CD14-positive monocyte (primary cell): ENCODE results near the gene HOXA11. TPM values are rescaled to one million over a fixed set of nuclear protein-coding genes. Genes with fewer than 3 reads are reported as not detected.
A peak's percentile ranks its signal among the peaks of the same experiment; 100 is the strongest.

Experiments
- DNase-seq, 3 donors: peaks; one replicate each; pipeline ENCODE4 v3.0.0-alpha.2; 2011 to 2022
- H2AFZ ChIP-seq: 2 replicates; pipeline ENCODE4 v1.6.0; 2012; ENCODE audit warnings: mild to moderate bottlenecking, low read depth, low read length, inconsistent platforms; ENCODE audit not compliant: insufficient read depth, poor library complexity, severe bottlenecking
- H3K27ac ChIP-seq, 2 donors: 1 replicate in 1 of 2; 2 replicates in 1 of 2; pipeline ENCODE4 v1.5.1; 2012 to 2013; ENCODE audit warnings: low read length in 2 of 2, control low read depth in 1 of 2, inconsistent platforms in 1 of 2, low read depth in 1 of 2, mild to moderate bottlenecking in 1 of 2
- H3K27me3 ChIP-seq, 2 donors: one replicate each; pipeline versions ENCODE4 v1.6.0 to v1.6.1; 2011 to 2013; ENCODE audit warnings: low read length in 2 of 2; ENCODE audit not compliant: control insufficient read depth in 2 of 2, insufficient read depth in 2 of 2
- H3K36me3 ChIP-seq, 2 donors: replicated peaks in 1 of 2; 1 replicate in 1 of 2; 2 replicates in 1 of 2; pipeline versions ENCODE4 v1.5.1 to v1.6.1; 2012 to 2013; ENCODE audit warnings: low read length in 2 of 2, control low read depth in 1 of 2, inconsistent platforms in 1 of 2, mild to moderate bottlenecking in 1 of 2; ENCODE audit not compliant: insufficient read depth in 2 of 2, control insufficient read depth in 1 of 2
- H3K4me1 ChIP-seq, 2 donors: 1 replicate in 1 of 2; 2 replicates in 1 of 2; pipeline versions ENCODE4 v1.5.1 to v1.6.1; 2012 to 2013; ENCODE audit warnings: low read length in 2 of 2, control low read depth in 1 of 2, inconsistent platforms in 1 of 2, mild to moderate bottlenecking in 1 of 2, moderate library complexity in 1 of 2; ENCODE audit not compliant: insufficient read depth in 2 of 2, control insufficient read depth in 1 of 2
- H3K4me2 ChIP-seq: replicated peaks from 2 replicates; pipeline ENCODE3; 2012; ENCODE audit warnings: low read length, moderate library complexity, mild to moderate bottlenecking; ENCODE audit not compliant: poor library complexity, severe bottlenecking; ENCODE audit errors: extremely low read depth
- H3K4me3 ChIP-seq, 3 experiments: fragments of 200-600 bp in 1 of 3; sonication (generic) in 1 of 3; replicated peaks in 1 of 3; 1 replicate in 2 of 3; 2 replicates in 1 of 3; pipeline ENCODE4 v1.5.1; 2011 to 2013; ENCODE audit warnings: low read length in 3 of 3, mild to moderate bottlenecking in 3 of 3, control low read depth in 2 of 3, low read depth in 2 of 3, inconsistent platforms in 1 of 3, moderate library complexity in 1 of 3
- H3K79me2 ChIP-seq: 2 replicates; pipeline ENCODE4 v1.6.0; 2012; ENCODE audit warnings: mild to moderate bottlenecking, control low read depth, inconsistent platforms, low read length, moderate library complexity; ENCODE audit not compliant: insufficient read depth
- H3K9ac ChIP-seq: 2 replicates; pipeline ENCODE4 v1.6.0; 2017; ENCODE audit warnings: low read length, mild to moderate bottlenecking; ENCODE audit not compliant: insufficient read depth, poor library complexity, severe bottlenecking
- H3K9me3 ChIP-seq, 2 donors: replicated peaks in 1 of 2; 1 replicate in 1 of 2; 2 replicates in 1 of 2; pipeline versions ENCODE4 v1.5.1 to v1.6.1; 2012 to 2013; ENCODE audit warnings: low read length in 2 of 2, control low read depth in 1 of 2; ENCODE audit not compliant: control insufficient read depth in 1 of 2, insufficient read depth in 1 of 2
- H4K20me1 ChIP-seq: 2 replicates; pipeline ENCODE4 v1.6.0; 2012; ENCODE audit warnings: mild to moderate bottlenecking, low read length, control low read depth, moderate library complexity; ENCODE audit not compliant: insufficient read depth
- H3K27ac Mint-ChIP-seq, 7 donors: one replicate each; pipeline ENCODE4 v1.8.0; 2020; ENCODE audit warnings: mild to moderate bottlenecking in 7 of 7, mixed read lengths in 7 of 7, moderate library complexity in 6 of 7, inconsistent platforms in 2 of 7
- H3K27me3 Mint-ChIP-seq, 3 donors: one replicate each; pipeline ENCODE4 v1.8.0; 2021 to 2022; ENCODE audit warnings: low read depth in 3 of 3, mild to moderate bottlenecking in 3 of 3, mixed read lengths in 3 of 3, moderate library complexity in 3 of 3, inconsistent platforms in 1 of 3
- H3K36me3 Mint-ChIP-seq, 2 donors: one replicate each; pipeline ENCODE4 v1.8.0; 2020; ENCODE audit warnings: mixed read lengths in 2 of 2, inconsistent platforms in 1 of 2, mild to moderate bottlenecking in 1 of 2
- H3K4me1 Mint-ChIP-seq: one replicate; pipeline ENCODE4 v1.8.0; 2020; ENCODE audit warnings: mild to moderate bottlenecking, mixed read lengths
- H3K4me3 Mint-ChIP-seq, 2 donors: one replicate each; pipeline ENCODE4 v1.8.0; 2020; ENCODE audit warnings: mild to moderate bottlenecking in 2 of 2, mixed read lengths in 2 of 2, moderate library complexity in 1 of 2
- H3K9me3 Mint-ChIP-seq, 7 donors: one replicate each; pipeline ENCODE4 v1.8.0; 2020 to 2022; ENCODE audit warnings: mixed read lengths in 7 of 7, mild to moderate bottlenecking in 6 of 7, moderate library complexity in 6 of 7, inconsistent platforms in 2 of 7
- CTCF ChIP-seq: fragments of 200-600 bp; IDR thresholded peaks from one replicate; pipeline ENCODE4 v1.8.0; 2022; ENCODE audit warnings: antibody characterized with exemption, mild to moderate bottlenecking
- WGBS: methylation state at CpG from one replicate; pipeline ENCODE4 v1.1.5; 2013; ENCODE audit warnings: missing lambda C conversion rate; ENCODE audit not compliant: insufficient coverage; 5-methylcytosine and 5-hydroxymethylcytosine counted together
- intact Hi-C, 2 donors: fragments of 100-400 bp; cut with micrococcal nuclease; formaldehyde crosslinking; loops; one replicate each; pipeline versions ENCODE4 v1.15.0 to v1.15.1; 2023
- polyA plus RNA-seq, 3 donors: library from polyadenylated mRNA; depleted of rRNA in 1 of 3; unstranded in 2 of 3; stranded (reverse) in 1 of 3; fragments of 300-500 nt in 2 of 3; fragments of >200 nt in 1 of 3; fragmentation: Illumina TruSeq in 2 of 3; gene quantifications; 1 replicate in 2 of 3; 2 replicates in 1 of 3; pipeline ENCODE4 v1.2.3, GENCODE V29; 2012 to 2021

HOXA11 gene
- polyA plus RNA-seq, 3 donors = not detected

GRCh38 chr7:27159266-27160144 is 25.5 kb downstream of the HOXA11 start:
- peaks cover 69% of the 10 kb centered on the region for H3K4me1 Mint-ChIP-seq
- H3K9ac ChIP-seq = no peak overlapping the region
- H3K4me2 ChIP-seq = peak overlapping the region; percentile 92

More at GRCh38 chr7:27159266-27160144, 25.5 kb downstream of the HOXA11 start:
- peaks cover 88 to 93% (median 88%) of the 10 kb centered on the region in 3 donors for H3K27me3 Mint-ChIP-seq
- intact Hi-C loops = loop anchor here (5.0 to 10.0 kb wide), 6 partner anchors 62 to 1297 kb away; partner anchors contain the start of gene HOXA1 (in 1 of the 2)
- Histone ChIP-seq H4K20me1 (no peaks in the 10 kb centered on the region), H3K4me3 (peak overlapping the region in 1 of 3 experiments; percentile 94), H3K36me3 (no peaks in the 10 kb centered on the region), H3K27me3 (peaks cover 72 to 92% of the 10 kb centered on the region in 2 donors), H3K79me2 (peaks cover 4% of the 10 kb centered on the region), H3K4me1 (peaks cover 60 to 76% of the 10 kb centered on the region in 2 donors), H2AFZ (peak overlapping the region; percentile 90), H3K27ac (no peak overlapping the region), H3K9me3 (peaks cover 0 to 51% of the 10 kb centered on the region in 2 donors)
- TF ChIP-seq CTCF = no peak
- H3K36me3 Mint-ChIP-seq = peaks cover 10 to 33% of the 10 kb centered on the region in 2 donors
- H3K9me3 Mint-ChIP-seq = peaks cover 0 to 55% (median 22%) of the 10 kb centered on the region in 7 donors
- no peak for DNase-seq
- H3K27ac Mint-ChIP-seq = no peak overlapping the region
- WGBS = 14% methylated on average over 18 of the region's 27 CpGs
- H3K4me3 Mint-ChIP-seq = peak overlapping the region; percentile 64 to 86
